Kidney capillary endothelial cell (primary cell): Measurements from ENCODE around the gene SLC35G2.
"Not testable (repeated sequence)": the region's sequence is repeated elsewhere in the genome, so short reads cannot be mapped to it uniquely, and the experiment has no call there.

ENCODE experiments used
- DNase-seq: peaks from one replicate; pipeline ENCODE4 v3.0.0-alpha.2; 2018; ENCODE audit warnings: low spot score

Gene SLC35G2

GRCh38 chr3:136835089-136835812 lies 16.3 kb downstream of the SLC35G2 start:
- DNase-seq: no peak

- no peak for DNase-seq
Measured at GRCh38 chr3:136835813-136836510, 17.0 kb downstream of the SLC35G2 start.

DNA sequence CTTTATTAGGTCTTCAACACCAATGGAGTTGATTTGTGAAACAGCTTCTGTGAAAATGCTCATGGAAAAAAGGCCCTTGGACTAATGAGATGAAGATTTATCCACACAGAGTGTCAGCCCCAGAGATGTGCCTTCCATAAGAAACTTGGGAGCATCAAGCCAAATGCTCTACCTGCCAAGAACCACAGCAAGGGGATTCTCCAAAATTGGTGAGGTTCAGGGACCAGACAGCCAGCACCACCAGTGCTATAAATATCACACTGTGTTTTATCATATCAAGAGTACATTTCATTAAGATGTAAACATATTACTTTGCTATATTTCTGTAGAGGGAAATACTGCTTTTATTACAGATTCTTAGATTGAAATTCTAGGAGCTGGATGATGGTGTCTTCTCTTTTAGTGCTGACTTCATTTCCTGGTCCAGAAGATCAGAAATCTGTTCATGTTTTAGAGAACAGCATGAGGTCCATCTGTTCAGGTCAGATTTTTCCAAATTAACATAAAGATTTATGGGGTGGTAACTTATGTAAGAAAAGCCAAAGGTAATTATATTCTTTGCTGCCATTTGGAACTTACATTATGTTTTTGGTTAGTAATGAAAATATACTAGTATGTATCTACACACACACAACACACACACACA lies 17.7 kb downstream of the SLC35G2 start:
- no peak for DNase-seq

DNA sequence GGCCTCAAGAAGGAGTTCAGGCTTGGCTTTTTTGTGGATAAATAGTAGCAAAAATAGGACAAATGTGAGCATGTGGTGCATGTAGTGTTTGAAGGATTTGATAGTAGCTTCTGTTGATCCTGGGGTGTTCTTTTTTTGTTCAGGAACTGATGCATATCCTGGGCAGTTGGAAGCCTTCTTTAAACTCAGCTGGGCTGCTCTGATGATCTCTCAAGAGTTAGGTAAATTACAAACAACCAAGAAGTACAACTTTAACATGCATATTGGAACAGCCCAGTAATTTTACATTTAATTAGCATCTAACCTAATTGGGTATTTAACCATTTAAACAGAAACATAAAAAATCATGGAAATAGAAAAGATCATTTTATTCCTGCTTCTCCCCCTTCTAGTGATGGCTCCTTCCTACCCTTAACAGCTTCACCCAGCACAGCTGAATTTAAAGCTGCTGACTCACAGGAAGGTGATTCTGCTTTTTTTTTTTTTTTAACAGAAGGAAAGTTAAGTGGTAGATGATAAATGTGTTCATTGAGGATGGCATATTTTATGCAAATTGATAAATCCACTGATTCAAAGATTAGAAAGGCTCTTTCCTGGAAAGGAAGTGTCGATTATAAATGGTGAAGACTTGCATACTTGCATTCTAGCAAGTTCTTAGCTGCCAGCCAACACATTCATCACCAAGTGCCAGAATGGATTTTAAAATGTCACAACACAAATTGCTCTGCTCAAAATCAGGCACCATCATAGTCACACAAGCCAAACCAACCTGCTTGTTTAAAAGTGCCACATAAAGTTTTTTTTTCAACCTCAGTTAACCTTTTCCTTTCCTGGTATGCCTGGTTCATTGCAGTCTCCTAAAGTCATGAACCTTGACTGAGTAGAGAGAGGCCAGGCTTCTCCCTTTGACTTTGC lies 20.0 kb downstream of the SLC35G2 start:
- peak; percentile 83 for DNase-seq

- no peak for DNase-seq
Measured at GRCh38 chr3:136839556-136839931, 20.6 kb downstream of the SLC35G2 start.

DNA sequence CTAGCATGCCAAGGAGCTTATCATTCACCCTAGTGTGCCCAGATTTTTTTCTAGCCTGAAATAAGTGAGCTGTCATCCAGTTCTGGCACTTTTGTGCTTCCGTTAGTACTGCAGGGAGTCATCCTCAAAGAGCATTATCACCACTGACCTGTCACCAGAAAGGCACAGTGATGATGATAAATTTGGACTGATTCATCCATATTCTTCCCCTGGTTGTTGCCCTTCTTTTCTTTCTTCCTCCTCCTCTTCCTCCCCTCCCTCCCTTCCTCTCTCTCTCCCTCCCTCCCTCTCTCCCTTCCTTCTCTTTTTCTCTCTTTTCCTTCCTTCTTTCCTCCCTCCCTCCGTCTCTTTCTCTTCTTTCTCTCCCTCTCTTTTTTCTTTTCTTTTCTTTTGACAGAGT lies 21.3 kb downstream of the SLC35G2 start:
- no peak for DNase-seq

GRCh38 chr3:136842294-136842693 lies 23.4 kb downstream of the SLC35G2 start:
- no peak for DNase-seq

DNA sequence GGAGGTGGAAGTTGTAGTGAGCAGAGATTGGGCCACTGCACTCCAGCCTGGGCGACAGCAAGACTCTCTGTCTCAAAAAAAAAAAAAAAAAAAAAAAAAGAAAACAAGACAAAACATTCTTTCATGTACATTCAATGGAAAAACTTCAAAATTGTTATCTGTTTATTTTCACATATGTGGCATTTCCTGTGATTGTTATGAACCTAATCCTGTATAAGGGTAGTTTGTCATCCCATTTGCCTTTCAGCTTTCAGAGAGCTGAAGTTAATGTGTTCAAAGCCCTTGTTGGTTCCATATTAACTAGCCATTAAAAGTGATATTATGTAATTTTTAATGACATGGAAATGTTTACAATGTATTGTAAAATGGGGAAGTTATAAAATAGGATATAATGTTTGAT lies 25.8 kb downstream of the SLC35G2 start:
- DNase-seq: peak; percentile 68

DNA sequence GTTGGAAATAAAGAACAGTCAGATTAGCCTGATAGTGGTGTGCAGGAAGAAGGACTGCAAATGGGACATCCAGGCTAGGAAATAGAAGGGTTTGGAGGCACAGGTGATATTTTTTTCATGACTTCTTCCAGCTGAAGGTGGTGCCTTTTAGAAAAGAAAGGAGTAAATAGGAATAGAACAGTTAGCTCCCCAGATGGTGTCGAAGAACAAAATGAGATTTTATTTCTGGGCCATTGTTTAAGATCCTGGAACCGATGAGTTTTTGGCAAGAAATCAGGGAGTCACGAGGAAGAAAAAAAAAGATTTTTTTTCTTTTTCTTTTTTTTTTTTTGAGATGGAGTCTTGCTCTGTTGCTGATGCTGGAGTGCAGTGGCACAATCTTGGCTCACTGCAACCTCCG lies 33.3 kb downstream of the SLC35G2 start:
- no peak for DNase-seq

DNA sequence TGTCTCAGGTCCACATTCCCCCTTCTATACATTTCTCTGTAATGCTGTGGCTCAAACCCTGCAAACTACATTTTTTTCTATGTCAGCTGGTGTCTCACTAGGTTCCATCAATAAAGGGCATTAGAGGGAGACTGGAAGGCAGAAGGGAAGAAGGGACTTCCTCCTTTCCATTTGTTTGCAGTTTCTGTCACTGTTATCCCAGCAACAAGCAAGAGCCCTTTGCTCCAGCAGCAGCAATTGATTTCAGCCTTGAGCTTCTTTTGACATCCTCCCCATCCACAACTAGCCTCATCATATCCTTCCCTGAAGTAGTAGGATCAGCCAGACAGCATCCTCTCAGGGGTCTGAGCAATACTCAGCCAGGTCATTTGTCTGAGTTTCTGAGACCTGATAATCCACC lies 37.7 kb downstream of the SLC35G2 start:
- no peak for DNase-seq

GRCh38 chr3:136858381-136858780 lies 39.5 kb downstream of the SLC35G2 start:
- no peak for DNase-seq

DNA sequence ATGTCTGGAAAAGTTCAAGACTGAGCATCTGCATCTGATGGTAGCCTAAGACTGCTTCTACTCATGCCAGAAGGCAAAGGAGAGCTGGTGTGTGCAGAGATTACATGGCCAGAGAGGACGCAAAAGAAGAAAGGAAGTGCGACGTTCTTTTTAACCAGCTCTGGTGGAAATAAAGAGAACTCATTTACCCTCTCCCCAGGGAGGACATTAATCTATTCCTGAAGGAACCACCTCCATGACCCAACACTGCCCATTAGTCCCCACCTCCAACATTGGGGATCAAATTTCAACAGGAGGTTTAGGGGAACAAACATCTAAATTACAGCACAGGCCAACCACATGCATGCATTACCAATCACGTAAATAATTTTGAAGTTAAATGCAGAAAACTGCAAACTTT lies 41.6 kb downstream of the SLC35G2 start:
- DNase-seq: no peak

GRCh38 chr3:136861890-136862616 lies 43.1 kb downstream of the SLC35G2 start, which contains the start of gene NCK1:
TSS of gene NCK1 (plus strand) at chr3:136862208. CDS start at chr3:136928002, 65,794 bp downstream.
- peak; percentile 96 for DNase-seq

DNA sequence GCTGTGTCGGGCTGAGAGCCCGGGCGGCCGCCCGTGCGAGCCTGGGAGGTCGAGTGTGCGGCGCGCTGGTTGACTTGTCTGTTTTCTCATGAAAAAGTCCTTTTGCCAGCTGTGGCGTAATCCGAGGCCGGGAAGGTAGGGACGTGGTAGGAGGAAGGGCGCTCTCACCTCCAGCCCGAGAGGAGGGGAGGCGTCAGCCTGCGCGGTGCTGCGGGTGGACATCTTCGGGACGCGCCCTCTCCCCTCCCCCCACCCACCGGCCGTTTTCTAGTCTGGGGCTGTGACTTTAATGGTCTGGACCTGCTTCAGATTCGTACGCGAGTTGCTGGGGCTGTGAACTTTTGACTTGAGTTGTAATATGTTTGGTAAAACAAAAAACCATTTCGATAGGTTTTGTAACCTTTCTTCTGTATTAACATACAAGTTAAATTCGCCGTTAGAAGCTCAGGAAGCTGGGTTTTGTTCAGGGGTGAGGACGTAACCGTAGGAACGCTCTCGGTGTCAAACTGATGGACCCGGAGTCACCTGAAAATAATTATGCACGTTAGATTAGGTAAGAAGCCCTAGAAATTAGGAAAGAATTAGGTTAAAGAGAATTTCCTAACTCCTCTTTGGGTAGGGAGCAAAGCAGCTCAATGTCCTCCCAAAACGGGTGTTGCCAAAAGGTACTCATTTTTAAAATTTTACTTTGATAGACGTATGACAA lies 43.8 kb downstream of the SLC35G2 start:
- DNase-seq: no peak

- no peak for DNase-seq
Measured at GRCh38 chr3:136869282-136869681, 50.4 kb downstream of the SLC35G2 start.

GRCh38 chr3:136872258-136872657 lies 53.3 kb downstream of the SLC35G2 start:
- not testable (repeated sequence) for DNase-seq

DNA sequence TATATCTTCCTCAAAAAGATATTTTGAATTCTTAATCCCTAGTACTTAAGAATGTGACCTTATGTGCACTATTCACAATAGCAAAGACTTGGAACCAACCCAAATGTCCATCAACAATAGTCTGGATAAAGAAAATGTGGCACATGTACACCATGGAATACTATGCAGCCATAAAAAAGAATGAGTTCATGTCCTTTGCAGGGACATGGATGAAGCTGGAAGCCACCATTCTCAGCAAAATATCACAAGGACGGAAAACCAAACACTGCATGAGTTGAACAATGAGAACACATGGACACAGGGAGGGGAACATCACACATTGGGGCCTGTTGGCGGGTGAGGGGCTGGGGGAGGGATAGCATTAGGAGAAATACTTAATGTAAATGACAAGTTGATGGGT lies 60.6 kb downstream of the SLC35G2 start:
- DNase-seq: not testable (repeated sequence)

GRCh38 chr3:136882571-136882970 lies 63.6 kb downstream of the SLC35G2 start:
- no peak for DNase-seq

DNA sequence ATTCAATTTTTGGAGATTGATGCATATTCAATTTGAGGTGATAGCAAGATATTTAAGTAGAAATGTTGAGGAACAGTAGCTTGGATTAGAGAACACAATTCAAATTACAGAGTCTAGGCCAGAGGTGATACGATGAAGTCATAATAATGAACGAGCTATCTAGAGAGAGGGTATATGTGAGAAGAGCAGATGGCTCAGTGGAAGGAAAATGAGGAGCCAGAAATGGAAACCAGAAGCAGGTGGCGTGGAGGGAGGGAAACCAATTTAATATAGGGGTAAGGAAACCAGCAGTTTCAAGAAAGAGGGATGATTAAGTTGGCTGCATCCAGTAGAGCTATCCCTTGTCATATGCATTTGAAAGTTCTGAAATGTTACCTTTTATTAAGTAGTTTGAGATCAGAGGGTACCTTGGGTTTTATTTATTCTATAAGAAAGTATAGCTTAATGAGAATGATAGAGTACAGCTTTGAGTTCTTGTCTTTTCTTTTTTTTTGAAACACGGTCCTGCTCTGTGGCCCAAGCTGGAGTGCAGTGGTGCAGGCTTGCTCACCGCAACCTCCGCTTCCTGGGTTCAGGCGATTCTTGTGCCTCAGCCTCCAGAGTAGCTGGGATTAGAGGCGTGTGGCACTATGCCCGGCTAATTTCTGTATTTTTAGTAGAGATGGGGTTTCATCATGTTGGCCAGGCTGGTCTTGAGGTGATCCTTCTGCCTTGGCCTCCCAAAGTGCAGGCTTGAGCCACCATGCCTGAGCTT lies 65.2 kb downstream of the SLC35G2 start:
- DNase-seq: no peak
